ENCODE data around the gene RTN3.
"Not testable (repeated sequence)": the region's sequence is repeated elsewhere in the genome, so short reads cannot be mapped to it uniquely, and the experiment has no call there.

RTN3 gene

DNA sequence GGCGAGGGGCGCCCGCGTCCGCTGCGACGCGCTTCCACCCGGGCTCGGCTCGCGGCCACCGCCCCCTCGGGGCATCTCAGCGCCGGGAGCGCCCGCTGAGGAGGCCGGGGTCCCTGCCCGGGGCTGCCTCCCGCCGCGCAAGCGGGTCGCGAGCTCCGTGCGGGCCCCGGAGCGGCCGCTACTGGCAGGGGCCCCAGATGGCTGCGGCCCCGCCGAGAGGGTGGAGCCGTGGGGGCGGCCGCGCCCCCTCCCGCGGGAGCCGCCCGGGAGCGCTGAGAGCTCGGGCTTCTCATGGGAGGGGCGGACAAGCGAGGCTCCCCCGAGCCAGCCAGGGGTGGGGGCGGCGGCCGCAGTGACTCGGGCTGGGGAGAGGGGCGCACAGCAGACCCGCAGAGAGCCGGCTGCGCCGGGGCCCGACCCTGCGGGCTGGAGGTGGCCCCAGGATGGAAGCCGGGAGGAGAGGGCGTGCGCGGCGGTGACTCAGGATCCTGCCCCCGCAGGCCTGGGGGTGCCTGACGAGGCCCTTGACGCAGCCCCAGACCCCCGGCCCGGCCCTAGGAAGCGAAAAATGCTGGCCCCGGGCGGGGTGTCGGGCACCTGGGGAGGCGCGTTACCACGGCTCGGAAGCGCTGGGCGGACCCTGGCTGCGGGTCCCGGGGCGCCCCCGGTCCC lies 87.9 kb downstream of the RTN3 start:
- peak in 1 of 2 experiments; percentile 73 for DNase-seq

DNA sequence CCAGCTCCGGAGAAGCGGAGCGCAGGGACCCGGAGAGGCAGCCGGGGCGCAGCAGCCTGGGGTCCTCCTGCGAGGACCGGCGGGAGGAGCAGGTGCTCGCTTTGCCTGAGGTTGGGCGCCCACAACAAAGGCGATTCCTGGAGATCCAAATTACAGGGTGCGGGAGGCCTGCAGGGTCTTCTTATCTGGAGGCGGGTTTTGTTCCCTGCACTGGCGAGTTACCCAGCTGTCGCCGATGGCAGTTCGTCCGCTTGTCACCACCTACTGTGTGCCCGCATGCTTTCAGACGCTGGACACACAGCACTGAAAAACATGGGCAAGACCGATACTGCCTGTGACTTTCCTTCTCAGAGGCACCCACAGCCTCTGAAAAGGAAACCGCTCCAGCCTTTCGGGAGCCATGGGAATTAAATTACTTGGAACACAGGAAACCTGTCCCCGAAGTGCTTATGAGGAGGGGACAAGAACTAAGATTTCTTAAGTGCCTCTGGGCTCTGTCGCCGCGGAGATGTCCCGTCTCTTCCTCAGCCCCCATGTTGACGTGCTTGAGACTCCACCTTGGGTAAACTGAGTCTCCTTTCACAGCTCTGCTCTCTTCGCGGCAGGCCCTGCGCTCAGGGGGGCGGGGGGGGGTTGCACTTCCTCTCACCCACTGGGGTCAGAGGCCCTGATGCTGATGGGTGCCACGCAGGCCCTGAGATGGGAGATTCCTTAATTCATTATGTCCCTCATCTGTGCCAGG lies 88.6 kb downstream of the RTN3 start:
- peak; percentile 27 to 61 for DNase-seq

DNA sequence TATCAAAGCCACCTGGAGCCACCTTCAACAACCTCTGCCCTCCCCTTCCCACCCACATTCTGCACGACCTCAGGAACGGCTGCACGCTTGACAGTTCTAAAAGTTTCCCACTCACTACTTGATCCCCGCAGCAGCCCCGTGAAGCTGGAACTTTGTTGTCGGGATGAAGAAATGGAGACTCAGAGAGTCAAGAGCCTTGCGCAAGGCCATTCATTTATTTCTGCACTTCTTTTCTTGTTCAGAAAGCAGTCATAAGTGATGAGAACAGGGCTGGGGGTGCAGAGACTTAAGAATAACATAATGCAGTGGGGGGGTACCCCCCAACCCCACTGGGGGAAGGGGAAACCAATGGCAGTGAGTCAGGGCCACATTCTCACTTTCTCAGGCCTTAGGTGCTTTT lies 89.5 kb downstream of the RTN3 start:
- DNase-seq: no peak

DNA sequence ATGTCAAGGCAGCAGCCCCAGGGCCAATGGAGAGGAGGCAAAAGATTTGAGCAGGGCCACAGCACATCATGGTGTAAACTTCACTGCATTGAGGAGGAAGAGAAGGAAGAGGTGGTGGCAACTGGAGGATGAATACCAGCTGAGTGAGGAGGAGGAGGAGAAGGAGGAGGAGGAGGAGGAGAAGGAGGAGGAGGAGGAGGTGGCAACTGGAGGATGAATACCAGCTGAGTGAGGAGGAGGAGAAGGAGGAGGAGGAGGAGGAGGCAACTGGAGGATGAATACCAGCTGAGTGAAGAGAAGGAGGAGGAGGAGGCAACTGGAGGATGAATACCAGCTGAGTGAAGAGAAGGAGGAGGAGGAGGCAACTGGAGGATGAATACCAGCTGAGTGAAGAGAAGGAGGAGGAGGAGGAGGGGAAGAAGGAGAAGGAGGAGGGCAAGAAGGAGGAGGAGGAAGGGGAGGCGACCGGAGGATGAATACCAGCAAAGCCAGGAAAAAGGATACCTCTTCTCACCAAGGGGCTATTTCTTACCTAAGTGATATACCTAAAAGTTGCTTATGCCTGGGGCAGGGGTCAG lies 90.5 kb downstream of the RTN3 start:
- not testable (repeated sequence) for DNase-seq

DNA sequence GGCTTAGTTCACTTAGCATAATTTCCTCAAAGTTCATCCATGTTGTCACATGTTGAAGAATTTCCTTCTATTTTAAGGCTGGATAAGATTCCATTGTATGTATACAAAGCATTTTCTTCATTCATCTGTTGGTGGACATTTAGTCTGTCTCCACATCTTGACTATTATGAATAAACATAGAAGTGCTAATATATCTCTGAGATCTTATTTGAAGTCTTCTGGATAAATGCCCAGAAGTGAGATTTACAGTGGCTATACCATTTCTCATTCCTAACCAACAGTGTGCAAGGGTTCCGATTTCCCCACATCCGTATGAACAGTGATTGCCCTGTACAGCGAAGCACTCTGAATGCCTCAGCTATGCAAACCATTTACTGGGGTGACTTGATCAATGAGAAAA lies 93.9 kb downstream of the RTN3 start:
- no peak for DNase-seq

DNA sequence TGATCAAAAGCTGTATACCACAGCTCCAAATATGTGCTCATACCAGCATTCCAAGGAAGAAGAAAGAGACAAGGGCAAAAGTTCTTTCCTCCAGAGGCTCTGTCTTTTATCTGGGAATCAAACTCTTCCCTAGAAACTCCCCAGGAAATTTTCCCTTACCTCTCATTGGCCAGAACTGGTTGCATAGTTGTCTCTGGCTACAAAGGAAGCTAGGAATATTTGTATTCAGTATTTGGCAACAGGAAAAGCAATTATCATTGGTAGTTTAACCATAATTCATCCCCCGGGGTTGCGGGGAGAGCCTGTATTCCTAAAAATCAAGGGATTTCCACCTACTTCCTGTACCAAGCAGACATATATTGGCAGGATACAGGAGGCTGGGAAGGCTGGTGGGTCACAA lies 97.7 kb downstream of the RTN3 start:
- no peak for DNase-seq

DNA sequence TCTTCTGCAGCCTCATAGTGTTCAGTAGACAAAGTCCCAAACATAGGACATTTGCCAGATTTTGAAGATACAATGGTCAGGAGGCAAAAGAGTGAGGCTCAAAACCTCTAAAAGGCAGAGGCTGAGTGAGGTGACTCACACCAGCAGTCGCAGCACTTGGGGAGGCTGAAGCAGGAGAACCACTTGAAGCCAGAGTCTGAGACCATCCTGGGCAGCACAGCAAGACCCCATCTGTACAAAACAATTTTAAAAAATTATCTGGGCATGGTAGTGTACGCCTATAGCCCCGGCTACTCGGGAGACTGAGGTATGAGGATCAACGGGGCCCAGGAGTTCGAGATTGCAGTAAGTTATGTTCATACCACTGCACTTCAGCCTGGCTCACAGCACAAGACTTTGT lies 101.4 kb downstream of the RTN3 start:
- no peak for DNase-seq

DNA sequence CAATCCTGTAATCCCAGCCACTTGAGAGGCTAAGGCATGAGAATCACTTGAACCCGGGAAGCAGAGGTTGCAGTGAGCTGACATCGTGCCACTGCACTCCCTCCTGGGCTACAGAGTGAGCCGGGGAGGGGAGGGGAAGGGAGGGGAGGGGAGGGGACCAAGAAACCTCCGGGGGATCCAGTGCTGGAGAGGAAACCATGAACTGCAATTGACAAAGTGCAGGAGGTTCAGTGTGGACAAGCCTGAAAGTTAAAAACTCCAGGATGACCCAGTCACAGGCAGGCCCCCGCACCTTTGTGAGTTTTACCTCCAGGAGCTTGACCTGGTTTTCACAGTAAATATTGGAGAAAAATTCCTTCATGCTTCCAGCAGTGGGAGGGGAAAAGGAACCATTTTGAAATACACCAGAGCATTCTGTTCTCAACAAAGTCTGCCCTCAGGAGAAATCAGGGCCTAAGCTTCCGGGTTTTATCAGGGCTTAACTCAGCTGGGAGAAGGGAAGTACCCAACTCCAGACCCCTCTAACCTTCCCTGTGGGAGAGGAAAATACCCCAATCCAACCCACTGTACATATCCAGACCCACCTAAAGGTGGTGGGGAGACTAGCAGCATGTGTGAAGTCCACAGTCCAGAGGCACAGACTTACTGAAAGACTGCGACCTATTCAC lies 102.8 kb downstream of the RTN3 start:
- DNase-seq: no peak

DNA sequence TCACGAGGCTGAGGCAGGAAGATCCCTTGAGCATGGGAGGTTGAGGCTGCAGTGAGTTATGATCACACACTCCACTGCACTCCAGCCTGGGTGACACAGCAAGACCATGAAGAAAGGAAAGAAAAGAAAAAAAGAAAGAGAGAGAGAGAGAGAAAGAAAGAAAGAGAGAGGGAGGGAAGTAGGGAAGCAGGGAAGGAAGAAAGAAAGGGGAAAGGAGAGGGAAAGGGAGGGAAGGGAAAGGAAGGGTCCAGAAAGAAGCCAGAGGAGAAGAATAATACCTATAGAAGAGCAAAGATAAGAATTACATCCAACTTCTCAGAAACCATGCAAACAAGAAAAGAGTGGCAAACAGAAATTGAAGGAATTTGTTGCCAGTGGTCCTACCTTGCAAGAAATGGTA lies 104.5 kb downstream of the RTN3 start:
- DNase-seq: no peak

DNA sequence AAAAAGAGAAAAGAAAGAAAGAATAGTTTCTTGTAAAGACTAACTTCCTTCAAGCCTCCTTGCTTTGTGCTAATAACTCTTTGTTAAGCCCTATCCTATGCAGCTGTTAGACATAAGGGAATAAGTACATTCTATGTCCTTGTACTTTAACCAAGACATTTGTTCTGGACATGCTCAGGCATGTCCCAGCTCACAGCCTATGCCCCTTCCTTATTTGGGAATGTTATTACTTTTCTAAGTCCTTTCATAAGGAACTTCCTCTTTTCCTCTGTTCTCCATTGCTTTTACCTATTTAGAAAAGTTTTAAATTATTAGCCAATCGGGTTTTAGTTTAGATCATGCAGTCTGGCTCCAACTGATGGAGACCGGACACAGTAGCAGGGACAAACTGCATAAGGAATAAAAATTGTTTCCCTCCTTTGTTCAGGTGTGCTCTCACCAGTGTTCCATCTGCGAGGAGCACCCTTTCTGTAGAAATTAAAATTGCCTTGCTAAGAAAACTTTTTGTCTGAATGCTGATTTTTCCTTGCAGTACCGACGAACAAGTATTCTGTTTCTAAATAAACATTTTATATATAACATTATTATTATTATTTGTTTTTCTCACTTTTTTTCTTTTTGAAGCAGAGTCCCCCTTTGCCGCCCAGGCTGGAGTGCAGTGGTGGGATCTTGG lies 110.3 kb downstream of the RTN3 start:
- no peak for DNase-seq

DNA sequence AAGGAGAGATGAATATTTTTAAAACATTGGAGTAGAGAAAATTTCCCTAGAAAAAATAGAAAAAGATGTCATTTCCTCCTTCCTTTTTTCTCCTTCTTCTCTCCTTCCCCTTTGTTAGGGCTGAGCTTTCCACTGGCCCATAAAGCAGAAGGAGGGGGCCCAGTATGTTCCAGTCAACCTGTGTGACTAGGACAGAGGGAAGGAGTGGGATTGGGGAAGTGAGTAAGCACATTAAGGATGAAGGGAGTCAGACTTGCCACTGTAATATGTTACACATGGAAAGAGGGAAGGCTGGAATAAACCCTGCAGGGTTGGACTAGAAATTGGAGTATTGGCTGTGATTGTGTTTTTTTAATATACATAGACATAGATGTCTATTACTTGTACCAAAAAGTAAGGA lies 111.9 kb downstream of the RTN3 start:
- DNase-seq: no peak

DNA sequence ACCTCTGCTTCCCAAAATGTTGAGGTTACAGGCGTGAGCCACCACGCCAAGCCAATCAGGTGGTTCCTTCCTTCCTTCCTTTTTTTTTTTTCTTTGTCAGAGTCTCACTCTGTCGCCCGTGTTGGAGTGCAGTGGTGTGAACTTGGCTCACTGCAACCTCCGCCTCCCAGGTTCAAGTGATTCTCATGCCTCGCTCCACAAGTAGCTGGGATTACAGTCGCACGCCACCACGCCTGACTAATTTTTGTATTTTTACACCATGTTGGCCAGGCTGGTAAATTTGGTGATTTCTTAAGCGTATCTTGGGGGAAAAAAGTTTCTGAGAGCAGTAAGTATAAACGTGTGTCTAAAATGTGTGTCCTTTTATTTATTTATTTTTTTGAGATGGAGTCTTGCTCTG lies 113.8 kb downstream of the RTN3 start:
- no peak for DNase-seq

DNA sequence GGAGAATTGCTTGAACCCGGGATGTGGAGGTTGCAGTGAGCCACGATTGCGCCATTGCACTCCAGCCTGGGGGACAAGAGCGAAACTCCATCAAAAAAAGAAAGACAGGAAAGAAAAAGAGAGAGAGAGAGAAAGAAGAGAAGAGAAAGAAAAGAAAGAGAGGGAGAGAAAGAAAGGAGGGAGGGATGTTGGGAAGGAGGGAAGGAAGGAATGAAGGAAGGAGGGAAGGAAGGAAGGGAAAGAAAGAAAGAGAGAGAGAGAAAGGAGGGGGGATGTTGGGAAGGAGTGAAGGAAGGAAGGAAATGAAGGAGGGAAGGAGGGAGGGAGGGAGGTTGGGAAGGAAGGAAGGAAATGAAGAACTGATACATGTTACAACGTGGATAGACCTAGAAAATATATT lies 119.6 kb downstream of the RTN3 start:
- DNase-seq: no peak

DNA sequence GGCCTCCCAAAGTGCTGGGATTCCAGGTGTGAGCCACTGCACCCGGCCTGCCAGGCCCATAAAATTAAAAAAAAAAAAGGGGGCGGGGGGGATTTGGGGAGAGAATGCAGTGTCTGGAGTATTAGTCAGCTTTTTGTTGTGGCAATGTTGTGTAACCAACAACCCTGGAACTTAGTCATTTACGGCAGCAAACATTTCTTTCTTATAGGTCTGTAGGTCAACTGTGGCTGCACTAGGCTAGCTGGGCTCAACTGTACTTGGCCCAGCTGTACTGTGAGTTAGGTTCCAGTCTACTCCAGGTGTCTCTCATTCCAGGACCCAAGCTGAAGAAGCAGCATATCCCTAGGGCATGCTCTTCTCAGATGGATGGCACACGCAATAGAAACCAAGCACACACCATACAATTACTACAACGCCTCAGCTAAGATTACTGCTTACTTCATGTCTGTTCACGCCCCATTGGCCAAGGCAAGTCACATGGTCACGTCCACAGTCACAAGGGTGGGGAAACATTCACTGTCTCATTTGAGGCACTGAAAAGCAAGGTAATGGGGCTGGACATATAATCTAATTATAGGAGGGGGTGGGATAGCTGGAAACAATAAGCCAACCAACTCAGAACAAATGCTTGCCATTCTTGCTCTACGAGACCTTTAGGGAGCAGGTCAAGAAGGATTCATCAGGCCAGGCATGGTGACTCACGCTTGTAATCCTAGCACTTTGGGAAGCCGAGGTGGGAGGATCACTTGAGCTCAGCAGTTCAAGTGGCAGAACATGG lies 121.5 kb downstream of the RTN3 start:
- DNase-seq: peak in 1 of 2 experiments; percentile 21

DNA sequence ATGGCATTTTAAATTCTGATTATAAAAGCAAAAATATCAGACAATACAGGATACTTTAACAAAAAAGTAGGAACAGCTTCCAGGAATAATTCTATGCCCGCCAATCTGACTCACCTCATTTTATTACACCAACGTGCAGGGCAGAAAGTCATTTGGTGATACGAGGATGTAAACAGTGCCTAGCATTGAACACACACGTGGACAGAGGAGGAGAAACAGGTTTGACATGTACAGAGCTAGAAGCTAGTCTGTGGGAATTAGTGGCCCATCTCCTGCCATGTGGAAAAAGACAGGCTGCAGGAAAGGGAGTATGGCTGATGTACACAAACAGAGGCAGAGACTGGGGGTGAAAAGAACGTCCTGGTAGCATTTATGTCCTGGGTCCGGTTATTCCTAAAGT lies 123.0 kb downstream of the RTN3 start:
- DNase-seq: peak; percentile 72 to 76

DNA sequence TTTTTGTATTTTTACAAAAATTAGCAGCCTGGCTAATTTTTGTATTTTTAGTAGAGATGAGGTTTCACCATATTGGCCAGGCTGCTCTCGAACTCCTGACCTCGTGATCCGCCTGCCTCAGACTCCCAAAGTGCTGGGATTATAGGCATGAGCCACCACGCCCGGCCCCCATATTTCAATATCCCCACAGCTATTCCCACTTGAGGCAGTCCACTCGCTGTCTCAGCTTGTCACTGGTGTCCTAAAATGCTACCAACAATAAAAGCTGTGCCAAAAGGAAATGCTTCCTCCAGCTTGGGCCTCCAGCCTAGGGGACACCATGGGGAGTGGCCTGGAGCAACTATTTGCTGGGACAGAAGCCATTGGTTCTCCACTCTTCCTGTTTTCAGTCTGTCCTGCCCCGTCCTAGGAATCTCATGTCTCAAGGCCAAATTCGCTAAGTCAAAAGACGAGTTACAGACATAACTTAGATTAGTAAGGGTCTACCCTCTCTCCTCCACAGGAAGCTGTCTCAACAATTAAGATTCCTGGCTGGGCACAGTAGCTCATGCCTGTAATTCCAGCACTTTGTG lies 124.6 kb downstream of the RTN3 start:
- DNase-seq: no peak
